NCI-H1417 (cell line): ENCODE data around the gene RCOR1.
"Not testable (repeated sequence)": the region's sequence is repeated elsewhere in the genome, so short reads cannot be mapped to it uniquely, and the experiment has no call there.

Experiments used
- DNase-seq, 3 experiments: peaks; one replicate each; lab custom pipeline; 2025; lab: John Stamatoyannopoulos, UW

RCOR1 gene

DNA sequence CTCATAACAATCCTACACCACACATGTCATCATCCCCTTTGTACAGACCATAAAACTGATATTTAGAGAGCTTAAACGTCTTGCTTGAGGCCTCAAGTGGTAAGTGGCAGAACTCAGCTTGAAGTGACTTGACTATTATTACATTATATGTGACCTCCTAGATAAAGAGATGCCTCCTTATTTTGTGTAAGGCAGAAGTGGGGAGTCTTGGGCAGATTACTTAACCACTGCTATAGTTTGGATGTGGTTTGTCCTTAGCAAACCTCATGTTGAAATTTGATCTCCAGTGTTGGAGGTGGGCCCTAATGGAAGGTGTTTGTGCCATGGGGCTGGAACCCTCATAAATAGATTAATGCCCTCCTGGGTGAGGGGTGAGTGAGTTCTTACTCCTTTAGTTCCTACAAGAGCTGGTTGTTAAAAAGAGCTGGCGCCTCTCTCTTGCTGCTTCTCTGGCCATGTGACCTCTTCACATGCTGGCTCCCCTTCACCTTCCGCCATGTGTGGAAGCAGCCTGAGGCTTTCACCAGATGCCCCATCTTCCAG, 37.4 kb downstream of the RCOR1 start:
- peak in 1 of 3 experiments; percentile 62 for DNase-seq

DNA sequence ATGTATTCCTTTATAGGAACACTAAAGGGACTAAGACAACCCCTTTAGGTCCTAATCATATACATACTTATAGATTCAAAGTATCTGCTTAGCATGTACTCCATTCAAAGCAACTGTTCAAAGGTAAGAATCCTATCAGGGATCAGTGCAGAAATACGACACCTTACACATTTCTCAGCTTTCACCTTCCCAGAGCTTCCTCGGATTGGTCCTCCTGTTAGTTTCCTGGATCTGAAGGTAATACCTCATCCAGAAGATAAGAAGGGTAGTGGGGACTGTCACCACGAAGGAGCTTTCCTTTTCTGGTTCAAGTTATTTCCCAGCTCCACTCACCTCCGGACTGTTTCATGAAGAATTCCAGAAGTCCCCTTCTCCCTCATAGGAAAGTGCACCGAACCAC, 38.0 kb downstream of the RCOR1 start:
- DNase-seq = peak in 1 of 3 experiments; percentile 62

DNA sequence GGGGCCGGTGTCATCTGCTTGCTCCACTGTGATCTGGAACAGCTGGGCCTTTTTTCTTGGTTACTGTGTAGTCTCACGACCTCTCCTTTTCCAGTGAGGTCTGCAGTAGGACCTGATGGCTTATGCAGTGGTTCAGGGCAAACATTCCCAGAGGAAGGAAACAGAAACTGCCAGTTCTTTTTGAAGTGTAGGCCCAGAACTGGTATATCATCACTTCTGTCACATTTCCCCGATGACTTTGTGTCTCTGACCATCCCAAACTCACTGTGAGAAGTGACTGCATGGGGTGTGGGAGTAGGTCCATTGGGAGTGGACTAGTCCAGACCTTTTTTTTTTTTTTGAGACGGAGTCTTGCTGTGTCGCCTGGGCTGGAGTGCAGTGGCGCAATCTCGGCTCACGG, 38.4 kb downstream of the RCOR1 start:
- no peak for DNase-seq

DNA sequence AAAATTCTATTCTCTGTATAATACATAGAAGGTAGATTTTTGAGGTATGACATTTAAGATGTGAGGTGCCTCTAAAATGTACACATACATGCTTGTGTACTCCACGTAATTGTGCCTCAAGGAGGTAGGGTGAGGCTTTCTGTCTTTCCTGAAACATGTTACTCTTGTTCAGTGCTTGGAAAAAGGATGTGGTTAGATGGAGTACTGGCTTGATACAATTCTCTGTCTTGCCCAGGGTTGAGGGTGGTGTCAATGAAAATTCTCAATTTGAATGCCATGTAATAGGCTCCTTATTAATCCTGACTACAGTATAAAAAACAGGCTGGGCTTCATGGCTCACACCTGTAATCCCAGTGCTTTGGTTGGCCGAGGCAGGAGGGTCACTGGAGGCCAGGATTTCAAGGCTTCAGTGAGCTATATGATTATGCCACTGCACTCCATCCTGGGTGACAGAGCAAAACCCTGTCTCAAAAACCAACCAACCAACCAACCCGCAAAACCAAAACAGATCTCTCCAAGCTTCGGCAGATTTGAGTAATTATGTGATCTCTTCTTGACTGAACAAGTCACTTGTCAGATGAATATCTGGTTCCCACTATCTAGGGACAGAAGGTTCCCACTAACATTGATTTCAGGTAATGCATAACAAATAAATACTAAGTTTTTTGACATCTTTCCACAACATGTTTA, 41.6 kb downstream of the RCOR1 start:
- no peak for DNase-seq

DNA sequence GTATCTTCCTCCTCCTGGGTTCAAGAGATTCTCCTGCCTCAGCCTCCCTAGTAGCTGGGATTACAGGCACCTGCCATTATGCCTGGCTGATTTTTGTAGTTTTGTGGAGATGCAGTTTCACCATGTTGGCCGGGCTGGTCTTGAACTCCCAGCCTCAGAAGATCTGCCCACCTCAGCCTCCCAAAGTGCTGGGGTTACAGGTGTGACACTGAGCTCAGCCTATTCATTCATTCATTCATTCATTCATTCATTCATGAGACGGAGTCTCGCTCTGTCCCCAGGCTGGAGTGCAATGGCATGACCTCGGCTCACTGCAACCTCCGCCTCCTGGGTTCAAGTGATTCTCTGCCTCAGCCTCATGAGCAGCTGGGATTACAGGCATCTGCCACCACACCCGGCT, 47.2 kb downstream of the RCOR1 start:
- DNase-seq = not testable (repeated sequence)

DNA sequence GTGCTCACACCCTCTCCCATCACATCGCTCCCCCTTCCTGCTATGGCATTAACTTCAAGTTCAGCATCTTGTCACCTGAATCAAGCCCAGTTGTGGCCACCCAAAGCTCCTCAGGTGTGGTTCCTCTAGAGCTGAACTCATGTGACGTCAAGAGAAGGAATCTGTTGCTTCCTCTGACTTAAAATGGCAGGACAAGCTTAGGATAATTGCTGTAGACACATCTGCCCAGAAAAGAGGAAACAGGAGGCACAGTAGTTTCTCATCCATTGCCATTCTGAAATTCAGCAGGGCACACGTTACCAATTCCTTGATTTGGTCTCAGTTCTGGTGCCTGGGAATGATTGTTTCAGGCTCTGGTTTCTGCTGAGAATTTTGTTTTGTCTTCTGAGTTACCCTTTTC, 52.1 kb downstream of the RCOR1 start:
- no peak for DNase-seq

DNA sequence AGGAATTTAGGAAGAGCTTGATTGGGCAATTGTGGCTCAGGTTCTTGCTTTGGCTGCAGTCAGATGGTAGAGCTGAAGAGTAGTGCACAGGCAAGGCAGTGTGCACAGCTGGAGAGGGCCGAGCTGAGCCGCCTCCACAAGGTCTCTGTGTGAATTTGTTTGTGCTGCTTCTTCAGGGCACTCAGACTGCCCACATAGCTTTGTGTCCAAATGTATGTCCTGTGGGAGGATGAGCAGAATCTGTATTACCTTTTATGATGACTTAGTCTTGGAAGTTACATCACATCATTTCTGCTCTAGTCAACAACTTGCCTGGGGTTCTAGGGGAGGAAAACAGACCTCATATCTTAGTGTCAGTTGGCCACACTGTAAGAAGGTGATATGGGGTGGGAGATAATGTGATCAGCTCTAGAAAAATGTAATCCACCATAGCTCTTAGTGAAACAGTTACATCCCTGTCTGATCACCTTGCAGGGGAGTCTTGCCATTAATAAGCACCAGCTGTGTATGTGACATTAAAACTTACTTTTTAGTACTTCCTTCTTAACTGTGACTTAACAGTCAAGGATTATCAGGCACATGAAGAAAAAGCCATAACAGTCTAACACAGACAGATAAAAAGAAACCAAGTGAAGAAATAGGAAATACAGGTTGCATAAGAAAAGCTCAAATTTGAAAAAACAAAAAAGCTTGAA, 53.4 kb downstream of the RCOR1 start:
- DNase-seq = no peak

DNA sequence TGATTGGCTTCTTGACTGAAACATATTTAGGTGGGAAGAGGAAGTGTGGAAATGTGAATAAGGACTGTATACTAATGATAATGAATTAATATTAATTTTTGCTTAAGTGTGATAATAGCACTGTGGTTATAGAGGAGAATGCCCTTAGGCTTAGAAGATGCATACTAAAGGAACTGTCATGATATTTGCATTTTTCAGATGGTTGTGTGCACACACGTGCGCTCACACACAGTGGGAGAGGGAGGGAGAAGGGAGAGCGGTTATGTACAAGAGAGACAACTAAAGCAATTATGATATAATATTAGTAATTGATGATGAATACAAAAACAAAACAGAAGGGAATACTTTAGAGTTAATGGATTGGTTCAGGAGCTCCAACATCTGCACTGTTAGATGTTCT, 54.2 kb downstream of the RCOR1 start:
- DNase-seq = peak in 1 of 3 experiments; percentile 27

DNA sequence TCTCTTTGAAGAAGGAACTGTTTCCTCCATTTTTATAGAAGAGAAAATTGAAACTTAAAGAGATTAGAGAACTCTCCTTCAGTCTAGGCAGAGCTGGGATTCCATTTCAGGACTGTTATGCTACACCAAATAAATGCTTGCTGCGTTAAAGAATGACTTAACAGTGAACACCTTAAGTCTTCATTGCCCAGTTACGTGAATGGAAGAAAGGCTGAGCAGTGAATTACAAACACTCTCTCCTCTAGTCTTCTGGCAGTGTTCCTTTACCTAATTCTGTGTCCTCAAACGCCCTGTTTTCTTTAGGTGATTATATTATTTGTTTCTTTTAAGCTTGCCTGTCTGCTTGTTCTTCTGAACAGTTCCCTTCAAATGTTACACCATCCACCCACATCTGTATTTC, 59.7 kb downstream of the RCOR1 start:
- no peak for DNase-seq

DNA sequence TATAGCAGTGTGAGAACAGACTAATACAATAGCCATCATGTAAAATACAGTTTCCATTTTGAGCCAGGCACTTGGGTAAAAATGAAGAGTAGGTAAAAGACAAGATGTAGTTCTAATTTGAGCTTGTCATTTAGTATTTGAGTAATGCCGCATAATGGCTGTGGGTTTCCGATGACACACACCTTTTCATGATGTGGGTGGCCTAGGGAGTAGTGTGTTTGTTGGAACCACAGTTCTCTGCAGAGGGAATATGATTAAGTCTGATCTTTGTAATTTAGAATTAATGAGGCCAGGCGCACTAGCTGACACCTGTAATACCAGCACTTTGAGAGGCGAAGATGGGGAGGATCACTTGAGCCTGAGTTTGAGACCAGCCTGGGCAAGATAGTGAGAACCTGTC, 61.8 kb downstream of the RCOR1 start:
- DNase-seq = no peak

DNA sequence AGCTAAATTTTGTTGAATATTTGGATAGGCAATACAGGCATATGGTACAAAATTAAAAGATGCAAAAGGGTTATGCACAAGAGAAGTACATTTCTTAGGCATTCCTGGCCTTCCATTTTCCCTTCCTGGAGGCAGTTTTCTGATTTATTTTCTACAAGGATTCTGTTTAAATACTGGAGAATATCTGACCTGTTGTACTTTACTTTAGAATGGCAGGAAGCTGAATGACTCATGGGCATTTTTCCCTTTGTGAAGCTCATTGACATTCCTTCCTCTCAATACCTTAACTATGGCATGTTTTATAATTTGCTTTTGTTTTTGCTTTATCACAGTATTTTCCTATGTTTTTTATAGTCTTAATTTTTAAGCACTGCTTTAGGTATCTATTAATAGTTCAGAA, 62.7 kb downstream of the RCOR1 start:
- DNase-seq = no peak

DNA sequence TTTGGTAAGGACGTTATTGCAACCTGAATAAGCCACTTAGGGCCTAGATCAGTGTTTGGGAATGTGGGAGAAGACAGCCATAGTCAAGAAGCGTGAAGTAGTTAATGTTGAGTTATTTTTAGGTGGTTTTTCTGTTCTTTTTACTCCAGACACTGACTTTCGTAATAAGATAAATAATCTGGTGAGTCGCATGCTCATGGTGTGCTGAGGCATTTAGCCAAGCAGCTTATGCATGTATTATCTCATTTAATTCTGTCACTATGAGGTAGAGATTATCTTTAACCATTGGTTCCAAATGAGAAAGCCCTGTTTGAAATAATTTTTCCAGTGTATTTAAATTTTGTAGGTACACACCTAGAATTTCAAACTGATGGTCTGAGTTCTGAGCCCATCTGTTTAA, 67.3 kb downstream of the RCOR1 start:
- no peak for DNase-seq

DNA sequence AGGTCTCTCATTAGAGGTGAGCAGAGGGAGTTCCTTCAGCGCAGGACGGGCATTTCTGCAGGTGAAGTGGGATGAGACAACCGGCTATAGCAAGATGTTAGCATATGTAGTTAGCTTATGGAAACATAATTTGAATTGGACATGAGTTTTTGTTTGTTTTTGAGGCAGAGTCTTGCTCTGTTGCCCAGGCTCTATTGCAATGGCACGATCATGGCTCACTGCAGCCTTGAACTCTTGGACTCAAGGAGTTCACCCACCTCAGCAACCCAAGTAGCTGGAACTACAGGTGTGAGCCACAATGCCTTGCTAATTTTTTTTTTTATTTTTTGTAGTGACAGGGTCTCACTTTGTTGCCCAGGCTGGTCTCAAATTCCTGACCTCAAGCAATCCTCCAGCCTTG, 69.2 kb downstream of the RCOR1 start:
- no peak for DNase-seq

DNA sequence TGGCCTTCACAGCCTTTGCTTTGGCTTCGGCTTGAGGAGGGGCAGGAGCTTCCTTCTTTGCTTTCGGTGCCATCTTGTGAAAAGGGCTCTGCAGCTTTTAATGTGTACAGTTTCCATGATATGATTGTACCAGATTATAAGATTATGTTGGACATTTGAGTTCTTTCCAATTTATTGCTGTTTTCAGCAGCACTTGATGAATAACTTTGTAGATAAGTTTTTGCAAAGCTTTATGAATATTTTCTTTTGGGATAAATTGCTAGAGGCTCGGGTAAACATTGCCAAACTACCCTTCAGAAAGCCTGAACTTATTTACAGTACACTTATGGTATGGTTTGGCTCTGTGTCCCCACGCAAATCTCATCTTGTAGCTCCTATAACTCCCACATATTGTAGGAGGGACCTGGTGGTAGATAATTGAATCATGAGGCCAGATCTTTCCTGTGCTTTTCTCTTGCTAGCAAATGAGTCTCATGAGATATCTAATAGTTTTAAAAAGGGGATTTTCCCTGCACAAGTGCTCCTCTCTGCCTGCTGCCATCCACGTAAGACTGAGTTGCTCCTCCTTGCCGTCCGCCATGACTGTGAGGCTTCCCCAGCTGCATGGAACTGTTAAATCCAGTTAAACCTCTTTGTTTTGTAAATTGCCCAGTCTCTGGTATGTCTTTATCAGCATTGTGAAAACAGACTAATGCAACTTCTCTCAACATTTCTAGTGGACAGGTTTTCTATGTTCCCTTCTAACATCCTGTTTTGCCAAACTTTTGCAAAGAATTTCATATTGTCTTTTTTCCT, 70.4 kb downstream of the RCOR1 start:
- no peak for DNase-seq

DNA sequence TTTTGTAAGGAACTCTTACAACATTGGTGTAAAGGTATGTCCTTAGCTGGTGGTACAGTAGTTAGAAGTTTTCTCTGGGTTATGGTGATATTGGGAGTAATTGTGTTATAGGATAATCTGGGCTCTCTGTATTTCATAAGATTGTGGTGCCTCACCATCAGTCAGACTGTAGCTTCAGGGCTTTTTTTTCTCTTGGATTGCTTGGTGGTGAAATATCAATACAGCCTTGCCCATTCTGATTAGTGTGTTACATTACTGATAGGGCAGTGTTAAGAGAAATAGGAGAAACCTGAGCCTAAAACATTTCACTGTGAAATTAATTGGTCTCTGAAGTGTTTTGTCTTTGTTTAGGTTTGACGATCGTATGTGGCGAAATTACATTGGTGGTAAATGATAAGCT, 71.0 kb downstream of the RCOR1 start:
- DNase-seq = no peak

DNA sequence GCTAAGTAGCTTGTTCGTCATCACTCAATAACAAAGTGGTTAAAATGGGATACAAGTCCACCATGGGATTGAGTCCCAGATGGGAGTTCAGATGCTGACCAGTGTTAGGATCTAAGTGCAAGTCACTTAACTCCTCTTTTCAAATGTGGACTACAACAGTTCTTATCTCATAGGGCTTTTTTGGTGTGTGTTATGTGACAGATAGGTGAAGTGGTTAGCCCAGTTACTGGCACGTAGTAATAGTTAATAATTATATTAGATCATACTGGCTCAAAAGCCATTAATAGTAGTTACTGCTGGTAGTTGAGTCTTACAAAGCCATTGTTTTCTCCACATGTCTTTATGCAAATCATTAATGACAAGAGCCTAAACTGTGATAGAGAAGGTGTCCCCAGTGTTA, 73.2 kb downstream of the RCOR1 start:
- DNase-seq = no peak

DNA sequence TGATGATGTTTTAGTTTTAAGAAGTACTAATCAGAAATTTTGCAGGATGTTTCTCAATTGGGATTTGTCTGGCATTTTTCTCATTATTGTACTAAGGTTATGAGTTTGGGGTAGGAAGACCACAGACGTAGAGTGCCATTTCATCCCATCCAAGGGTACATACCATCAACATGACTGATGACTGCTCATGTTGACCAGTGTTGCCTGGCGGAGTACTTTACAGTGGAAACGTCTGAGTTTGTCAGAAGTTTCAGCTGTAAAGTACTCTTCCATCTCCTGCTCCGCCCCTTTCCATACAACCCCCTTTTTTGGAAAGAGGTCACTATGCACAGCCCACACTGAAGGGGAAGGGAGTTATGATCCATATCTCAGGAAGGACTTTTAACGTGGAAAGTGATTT, 74.2 kb downstream of the RCOR1 start:
- DNase-seq = no peak

DNA sequence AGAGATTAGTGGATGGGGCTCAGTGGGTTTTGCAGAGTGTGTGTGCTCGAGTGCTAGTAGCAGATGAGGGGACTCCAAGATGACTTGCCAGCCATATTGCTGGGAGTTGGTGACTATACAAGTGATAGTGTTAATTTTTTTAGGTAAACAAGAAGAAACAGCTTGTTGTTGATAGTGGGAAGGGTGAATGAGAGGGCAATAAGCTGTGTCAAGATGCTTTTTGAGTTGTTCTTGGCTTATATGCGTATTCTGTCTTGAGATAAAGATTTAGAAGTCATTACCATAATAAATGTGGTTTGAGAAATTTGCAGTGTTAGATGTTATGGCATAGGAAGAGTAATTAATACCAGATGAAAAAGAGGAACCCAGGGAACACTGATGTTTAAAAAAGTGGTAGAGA, 75.3 kb downstream of the RCOR1 start:
- DNase-seq = no peak

DNA sequence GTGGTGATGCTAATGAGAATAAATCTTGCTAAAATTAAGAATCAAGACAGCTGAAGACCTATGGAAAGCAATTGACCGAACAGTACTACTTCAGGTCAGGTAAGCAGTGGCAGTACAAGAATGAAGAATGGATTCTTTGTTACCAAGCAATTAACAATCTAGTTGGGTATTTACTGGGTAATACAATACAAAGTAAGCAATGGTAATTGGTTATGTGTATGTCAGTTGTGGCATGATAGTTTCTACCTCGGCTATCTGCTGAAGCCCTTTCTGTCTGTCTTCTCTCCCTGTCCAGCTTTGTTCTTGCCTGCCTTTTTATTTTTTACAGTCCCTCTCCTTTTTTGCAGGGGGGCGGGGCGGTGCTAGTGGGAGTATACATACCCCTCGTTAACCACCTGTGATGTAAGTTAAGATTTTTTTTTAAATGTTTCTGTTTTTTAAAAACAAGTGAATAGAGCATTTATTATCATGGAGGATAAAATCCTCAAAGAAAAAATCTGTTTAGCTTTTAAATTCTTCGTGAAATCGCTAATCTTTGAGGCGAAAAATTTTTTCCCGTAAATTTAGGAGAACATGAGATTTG, 75.9 kb downstream of the RCOR1 start:
- peak in 2 of 3 experiments; percentile 17 to 69 for DNase-seq

DNA sequence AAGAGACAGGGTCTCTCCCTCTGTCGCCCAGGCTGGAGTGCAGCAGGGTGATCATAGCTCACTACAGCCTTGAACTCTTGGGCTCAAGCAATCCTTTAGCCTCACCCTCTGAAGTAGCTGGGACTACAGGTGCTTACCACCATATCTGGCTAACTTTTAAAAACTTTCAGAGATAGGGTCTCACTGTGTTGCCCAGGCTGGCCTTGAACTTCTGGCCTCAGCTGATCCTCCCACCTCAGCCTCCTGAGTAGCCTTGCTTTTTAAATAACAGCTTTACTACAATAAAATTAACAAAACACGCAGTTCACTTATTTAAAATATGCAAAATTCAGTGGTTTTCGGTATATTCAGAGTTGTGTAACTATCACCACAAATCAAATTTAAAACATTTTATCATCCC, 79.0 kb downstream of the RCOR1 start:
- no peak for DNase-seq

DNA sequence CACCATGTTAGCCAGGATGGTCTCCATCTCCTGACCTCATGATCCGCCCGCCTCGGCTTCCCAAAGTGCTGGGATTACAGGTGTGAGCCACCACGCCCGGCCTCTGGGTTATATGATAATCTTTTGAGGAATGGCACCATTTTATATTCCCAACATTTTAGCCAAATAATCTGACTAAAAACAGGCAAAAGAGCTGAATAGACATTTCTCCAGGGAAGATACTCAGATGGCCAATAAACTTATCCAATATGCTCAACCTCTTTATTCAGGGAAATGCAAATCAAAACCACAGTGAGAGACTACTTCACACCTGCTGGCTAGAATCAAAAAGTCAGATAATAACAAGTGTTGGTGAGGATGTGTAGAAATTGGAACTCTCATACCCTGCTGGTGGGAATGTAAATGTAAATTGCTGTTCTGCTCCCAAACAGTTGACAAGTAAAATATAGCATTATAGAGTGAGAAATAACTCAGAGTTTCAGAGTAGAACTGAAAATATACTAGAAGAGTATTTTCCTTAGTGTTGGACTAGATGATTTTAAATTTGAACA, 80.0 kb downstream of the RCOR1 start:
- no peak for DNase-seq

DNA sequence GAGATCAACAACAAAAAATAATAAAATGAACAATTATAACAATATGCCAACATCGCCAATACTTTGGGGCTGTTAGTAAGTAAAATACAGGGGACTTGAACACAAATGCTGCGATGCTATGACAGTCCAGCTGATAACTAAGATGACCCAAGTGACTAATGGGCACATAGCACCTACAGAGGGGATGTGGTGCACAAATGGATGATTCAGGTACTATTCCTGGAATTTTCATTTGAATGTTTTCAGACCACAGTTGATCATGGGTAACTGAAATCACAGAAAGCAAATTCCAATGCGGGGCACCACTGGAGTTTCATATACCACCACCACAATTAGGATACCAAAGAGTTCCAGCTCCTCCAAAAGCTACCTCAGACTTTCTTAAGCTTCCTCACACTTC, 82.9 kb downstream of the RCOR1 start:
- no peak for DNase-seq
